Spleen (tissue), 11 donors: ENCODE data around the gene NETO1. TPM values are rescaled to one million over a fixed set of nuclear protein-coding genes. Genes with fewer than 3 reads are reported as not detected.

ENCODE experiments used
- DNase-seq: peaks from one replicate; pipeline ENCODE4 v3.0.0-alpha.2; 2020
- H3K27ac ChIP-seq, 8 donors: fragments of 200-600 bp; sonication (generic) in 7 of 8; 1 replicate in 4 of 8; 2 replicates in 4 of 8; pipeline versions ENCODE4 v1.5.0 to v1.8.0; 2016 to 2021; ENCODE audit warnings: inconsistent platforms in 4 of 8, mild to moderate bottlenecking in 4 of 8, moderate library complexity in 1 of 8
- H3K27me3 ChIP-seq, 7 donors: fragments of 200-600 bp; sonication (generic) in 6 of 7; replicated peaks in 1 of 7; 1 replicate in 4 of 7; 2 replicates in 3 of 7; pipeline versions ENCODE4 v1.5.0 to v1.8.0; 2016 to 2021; ENCODE audit warnings: inconsistent platforms in 3 of 7, mild to moderate bottlenecking in 1 of 7
- H3K36me3 ChIP-seq, 6 donors: fragments of 200-600 bp; sonication (generic) in 5 of 6; 1 replicate in 4 of 6; 2 replicates in 2 of 6; pipeline versions ENCODE4 v1.5.0 to v1.8.0; 2016 to 2021; ENCODE audit warnings: inconsistent platforms in 2 of 6
- H3K4me1 ChIP-seq, 6 donors: fragments of 200-600 bp; sonication (generic) in 5 of 6; 1 replicate in 3 of 6; 2 replicates in 3 of 6; pipeline versions ENCODE4 v1.5.0 to v1.8.0; 2016 to 2021; ENCODE audit warnings: inconsistent platforms in 3 of 6
- H3K4me3 ChIP-seq, 8 donors: fragments of 200-600 bp; sonication (generic) in 7 of 8; 1 replicate in 4 of 8; 2 replicates in 4 of 8; pipeline versions ENCODE4 v1.5.0 to v1.8.0; 2016 to 2021; ENCODE audit warnings: inconsistent platforms in 4 of 8, mild to moderate bottlenecking in 4 of 8, moderate library complexity in 2 of 8
- H3K9me3 ChIP-seq, 8 donors: fragments of 200-600 bp; sonication (generic) in 7 of 8; 1 replicate in 4 of 8; 2 replicates in 4 of 8; pipeline versions ENCODE4 v1.5.0 to v1.8.0; 2016 to 2021; ENCODE audit warnings: inconsistent platforms in 4 of 8
- POLR2A ChIP-seq, 3 donors: fragments of 450-650 bp; IDR thresholded peaks; one replicate each; pipeline ENCODE4 v1.5.1; 2017; ENCODE audit warnings: antibody characterized with exemption in 3 of 3, mild to moderate bottlenecking in 1 of 3
- POLR2AphosphoS5 ChIP-seq, 3 donors: sonication (generic); formaldehyde crosslinking; IDR thresholded peaks; one replicate each; pipeline ENCODE4 v1.5.1; 2017; ENCODE audit warnings: antibody characterized with exemption in 3 of 3
- WGBS, 5 donors: extraction: QIAGEN DNeasy Blood & Tissue Kit in 3 of 5; methylation state at CpG; one replicate each; pipeline versions ENCODE4 v1.1.5 to v1.1.7; 2013 to 2018; 5-methylcytosine and 5-hydroxymethylcytosine counted together
- intact Hi-C: fragments of 100-400 bp; cut with DNase I; formaldehyde crosslinking; loops from one replicate; pipeline ENCODE4 v1.15.0; 2023; ENCODE audit warnings: low total_unique reads
- polyA plus RNA-seq, 3 donors: library from polyadenylated mRNA; stranded (reverse); fragments of 200-250 nt; gene quantifications; one replicate each; pipeline ENCODE4 v1.2.1, GENCODE V29; 2013
- total RNA-seq, 7 donors: library from RNA; depleted of rRNA in 3 of 7; stranded (reverse); fragments of >200 nt in 3 of 7; fragmentation: NEBNext Ultra II Directional in 4 of 7; extraction: Animal tissue kit (Norgen Biotek cat#: 25700) in 4 of 7; gene quantifications; one replicate each; pipeline versions ENCODE4 v1.1.0 to v1.2.1, GENCODE V29; 2016 to 2021
- TF ChIP-seq, protein P1 (sequence below), 11 experiments: fragments of 200-600 bp in 7 of 11; fragments of 450-650 bp in 4 of 11; sonication (generic) in 4 of 11; IDR thresholded peaks in 8 of 11; conservative IDR thresholded peaks in 3 of 11; 1 replicate in 7 of 11; 2 replicates in 4 of 11; pipeline versions ENCODE4 v1.4.0 to v1.8.0; 2016 to 2021; ENCODE audit warnings: antibody characterized with exemption in 11 of 11, inconsistent platforms in 4 of 11, mild to moderate bottlenecking in 1 of 11
- donor health status: healthy with polysubstance abuse.
- donor health status: DM: no; HTN: no; CAD: no; lungs with moderate emphysema.
- donor health status: DM: no; HTN: no; CAD: no.
- donor health status: Bipolar disorder and iron deficiency.
- donor health status: healthy.
- donor health status: DM: no; HTN: no; CAD: no.
- donor health status: DM: yes; HTN: yes; CAD: no.

Gene NETO1
- total and polyA plus RNA-seq, 10 donors, result 6.2 to 17.1 (median 11.8) TPM

DNA sequence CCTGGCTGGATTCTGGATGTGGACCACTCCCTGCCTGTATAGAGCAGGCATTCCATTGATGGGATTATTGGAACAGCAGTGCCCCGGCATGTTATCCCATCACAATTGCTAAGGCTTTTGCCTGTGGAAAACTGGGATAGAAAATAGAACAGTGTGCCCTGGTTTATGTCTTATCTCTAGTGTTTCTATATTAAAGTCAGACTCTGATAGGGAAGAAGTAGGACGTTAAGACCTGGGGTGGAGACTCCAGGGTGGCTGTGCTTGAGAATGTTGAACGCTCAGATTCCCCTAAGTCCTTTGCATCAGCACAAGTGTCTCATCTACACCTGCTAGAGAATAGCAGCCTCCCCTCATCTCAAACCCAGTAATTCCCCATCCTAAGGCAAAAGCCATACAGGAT lies 10.8 kb upstream of the NETO1 start:
- 68 to 93% (median 81%) methylated on average over 3 of the region's 3 CpGs for WGBS, 5 donors
- Histone ChIP-seq H3K4me3 (no peak overlapping the region), H3K27me3 (no peaks in the 10 kb centered on the region), H3K9me3 (peaks cover 0 to 14% (median 0%) of the 10 kb centered on the region in 8 donors), H3K4me1 (no peaks in the 10 kb centered on the region), H3K27ac (no peak overlapping the region), H3K36me3 (no peaks in the 10 kb centered on the region)
- no peak for DNase-seq
- TF ChIP-seq POLR2AphosphoS5 (IDR thresholded peaks at IDR 0.05), result no peak
- TF ChIP-seq POLR2A (IDR thresholded peaks at IDR 0.05), result no peak
- TF ChIP-seq, protein P1, sequence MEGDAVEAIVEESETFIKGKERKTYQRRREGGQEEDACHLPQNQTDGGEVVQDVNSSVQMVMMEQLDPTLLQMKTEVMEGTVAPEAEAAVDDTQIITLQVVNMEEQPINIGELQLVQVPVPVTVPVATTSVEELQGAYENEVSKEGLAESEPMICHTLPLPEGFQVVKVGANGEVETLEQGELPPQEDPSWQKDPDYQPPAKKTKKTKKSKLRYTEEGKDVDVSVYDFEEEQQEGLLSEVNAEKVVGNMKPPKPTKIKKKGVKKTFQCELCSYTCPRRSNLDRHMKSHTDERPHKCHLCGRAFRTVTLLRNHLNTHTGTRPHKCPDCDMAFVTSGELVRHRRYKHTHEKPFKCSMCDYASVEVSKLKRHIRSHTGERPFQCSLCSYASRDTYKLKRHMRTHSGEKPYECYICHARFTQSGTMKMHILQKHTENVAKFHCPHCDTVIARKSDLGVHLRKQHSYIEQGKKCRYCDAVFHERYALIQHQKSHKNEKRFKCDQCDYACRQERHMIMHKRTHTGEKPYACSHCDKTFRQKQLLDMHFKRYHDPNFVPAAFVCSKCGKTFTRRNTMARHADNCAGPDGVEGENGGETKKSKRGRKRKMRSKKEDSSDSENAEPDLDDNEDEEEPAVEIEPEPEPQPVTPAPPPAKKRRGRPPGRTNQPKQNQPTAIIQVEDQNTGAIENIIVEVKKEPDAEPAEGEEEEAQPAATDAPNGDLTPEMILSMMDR (IDR thresholded peaks at IDR 0.05 in 8 of 11, conservative IDR thresholded peaks at IDR 0.05 in 3 of 11), result no peak
- intact Hi-C loops, result no loop called here

DNA sequence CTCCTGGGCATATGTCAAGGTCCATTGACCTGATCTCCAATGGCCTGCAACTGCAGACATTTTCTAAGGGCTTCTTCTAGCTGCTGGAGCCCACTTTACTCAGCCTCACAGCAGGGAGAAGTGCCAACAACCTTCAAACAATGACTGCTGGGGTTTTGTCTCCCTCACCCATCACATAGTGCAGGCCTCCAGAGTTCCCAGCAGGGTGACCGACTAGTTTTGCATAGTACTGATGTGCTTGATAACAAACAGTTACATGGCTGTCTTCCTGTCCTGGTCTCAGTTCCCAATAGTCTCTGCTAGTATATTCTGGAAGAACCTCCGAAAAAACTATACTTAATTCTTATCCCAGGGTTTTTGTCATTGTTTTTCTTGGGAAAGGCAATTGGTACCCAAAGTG lies 10.4 kb upstream of the NETO1 start:
- Histone ChIP-seq H3K27me3 (no peaks in the 10 kb centered on the region), H3K9me3 (peaks cover 0 to 11% (median 0%) of the 10 kb centered on the region in 8 donors), H3K4me3 (no peak overlapping the region), H3K36me3 (no peaks in the 10 kb centered on the region), H3K4me1 (no peaks in the 10 kb centered on the region), H3K27ac (no peak overlapping the region)
- DNase-seq, result no peak
- no peak for TF ChIP-seq POLR2AphosphoS5 (IDR thresholded peaks at IDR 0.05)
- TF ChIP-seq POLR2A (IDR thresholded peaks at IDR 0.05), result no peak
- TF ChIP-seq, protein P1 (IDR thresholded peaks at IDR 0.05 in 8 of 11, conservative IDR thresholded peaks at IDR 0.05 in 3 of 11), result no peak
- intact Hi-C loops, result no loop called here
- WGBS, 5 donors, result 56 to 77% (median 69%) methylated on average over 2 of the region's 2 CpGs

DNA sequence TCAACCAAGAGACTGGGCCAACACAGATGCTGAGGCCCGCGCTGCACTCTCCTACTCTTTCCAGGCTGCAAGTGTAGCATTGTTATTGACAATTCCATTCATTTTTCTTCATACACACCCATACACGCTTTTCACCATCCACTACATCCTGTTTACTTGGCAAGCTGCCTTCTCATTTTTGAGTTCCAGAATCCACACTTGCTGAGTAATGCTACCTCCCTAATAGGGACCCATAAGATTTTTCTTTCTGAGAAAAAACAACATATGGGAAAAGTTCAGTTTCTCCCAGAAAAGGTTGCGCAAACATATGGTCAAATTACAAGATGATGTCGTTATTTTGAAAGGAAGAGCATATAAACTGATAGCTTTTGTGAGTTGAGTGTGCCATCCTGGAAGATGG lies 3.3 kb upstream of the NETO1 start:
- Histone ChIP-seq H3K4me3 (no peak overlapping the region), H3K9me3 (peaks cover 0 to 2% (median 0%) of the 10 kb centered on the region in 8 donors), H3K36me3 (no peaks in the 10 kb centered on the region), H3K4me1 (peaks cover 0 to 29% (median 9%) of the 10 kb centered on the region in 6 donors), H3K27me3 (peaks cover 0 to 41% (median 32%) of the 10 kb centered on the region in 7 donors), H3K27ac (no peak overlapping the region)
- intact Hi-C loops, result no loop called here
- TF ChIP-seq POLR2AphosphoS5 (IDR thresholded peaks at IDR 0.05) (no peak), POLR2A (IDR thresholded peaks at IDR 0.05) (no peak)
- TF ChIP-seq, protein P1 (IDR thresholded peaks at IDR 0.05 in 8 of 11, conservative IDR thresholded peaks at IDR 0.05 in 3 of 11), result no peak
- 57 to 69% (median 61%) methylated on average over 5 of the region's 5 CpGs for WGBS, 5 donors
- no peak for DNase-seq

DNA sequence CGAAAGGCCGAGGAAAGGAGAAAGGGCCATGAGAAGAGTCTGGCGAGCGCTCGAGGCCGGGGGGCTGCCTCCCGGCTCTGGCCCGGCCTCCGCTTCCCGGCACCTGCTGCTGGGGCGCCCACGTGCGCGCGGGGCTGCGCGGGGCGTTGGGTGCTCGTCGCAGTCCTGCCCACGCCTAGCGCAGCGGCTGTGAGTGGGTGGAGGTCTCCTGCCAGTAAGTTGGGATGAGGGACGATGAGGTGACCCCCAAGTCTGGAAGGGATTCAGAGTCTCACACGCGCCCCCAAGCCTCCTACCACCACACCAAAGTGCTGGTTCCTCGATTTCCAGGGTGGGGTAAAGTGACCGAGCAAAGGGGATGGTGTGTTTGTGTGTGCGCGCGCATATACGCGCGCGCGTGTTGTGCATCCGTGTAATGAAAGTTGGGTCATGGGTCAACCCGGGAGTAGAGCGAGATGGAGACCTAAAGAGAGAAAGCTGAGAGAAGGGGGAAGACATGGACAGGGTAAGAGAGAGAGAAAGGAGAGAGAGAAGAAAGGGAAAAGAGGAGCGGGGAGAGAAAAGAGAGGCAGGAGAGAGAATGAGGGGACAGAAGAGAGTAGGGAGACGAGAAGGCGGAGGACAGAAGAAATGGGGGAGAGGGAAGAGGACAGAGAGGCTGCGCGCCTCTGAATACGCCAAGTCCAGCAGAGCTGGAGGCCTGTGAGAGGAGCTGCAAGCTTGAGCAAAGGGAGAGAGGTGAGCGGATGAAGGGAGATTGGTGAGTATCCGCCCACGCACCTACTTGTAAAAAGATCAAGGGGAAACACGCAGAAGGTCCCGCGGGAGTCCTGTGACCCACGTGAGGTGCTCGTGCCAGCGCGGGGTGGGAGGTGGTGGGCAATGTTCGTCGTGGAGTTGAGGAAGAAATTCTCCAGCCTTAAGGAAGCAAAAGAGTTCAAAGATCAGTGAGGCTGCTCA lies 1.7 kb upstream of the NETO1 start:
- peak overlapping the region in 5 of 8 donors; percentile 27 to 80 (median 71) for H3K27ac ChIP-seq
- no peaks in the 10 kb centered on the region for H3K36me3 ChIP-seq
- H3K9me3 ChIP-seq, result peaks cover 0 to 2% (median 0%) of the 10 kb centered on the region in 8 donors
- intact Hi-C loops, result no loop called here
- H3K27me3 ChIP-seq, result peaks cover 0 to 49% (median 32%) of the 10 kb centered on the region in 7 donors
- DNase-seq, result peak; percentile 81
- TF ChIP-seq POLR2AphosphoS5 (IDR thresholded peaks at IDR 0.05), result peak in 1 of 3 donors; percentile 62
- TF ChIP-seq, protein P1 (IDR thresholded peaks at IDR 0.05 in 8 of 11, conservative IDR thresholded peaks at IDR 0.05 in 3 of 11), result no peak
- no peak for TF ChIP-seq POLR2A (IDR thresholded peaks at IDR 0.05)
- H3K4me3 ChIP-seq, result peak overlapping the region; percentile 4 to 76 (median 44)
- peaks cover 0 to 29% (median 9%) of the 10 kb centered on the region in 6 donors for H3K4me1 ChIP-seq
- 8 to 14% (median 9%) methylated on average over 56 to 57 of the region's 57 CpGs for WGBS, 5 donors
